Effector memory CD4-positive, alpha-beta T cell (primary cell): ENCODE measurements around the gene PAIP1.
"Not testable (repeated sequence)": the region's sequence is repeated elsewhere in the genome, so short reads cannot be mapped to it uniquely, and the experiment has no call there.

ENCODE experiments used
- DNase-seq, 3 donors: peaks; one replicate each; pipeline ENCODE4 v3.0.0-alpha.2; 2020
- H3K27ac ChIP-seq: 2 replicates; pipeline ENCODE4 v1.7.0; 2013; ENCODE audit warnings: mild to moderate bottlenecking, low read length, moderate library complexity; ENCODE audit not compliant: insufficient read depth, poor library complexity, severe bottlenecking
- H3K27me3 ChIP-seq: replicated peaks from 2 replicates; pipeline ENCODE4 v1.7.0; 2013; ENCODE audit warnings: mild to moderate bottlenecking, low read length; ENCODE audit not compliant: insufficient read depth, control insufficient read depth, poor library complexity, severe bottlenecking
- H3K36me3 ChIP-seq: 2 replicates; pipeline ENCODE4 v1.7.0; 2013; ENCODE audit warnings: mild to moderate bottlenecking, low read length, moderate library complexity; ENCODE audit not compliant: control insufficient read depth, insufficient read depth
- H3K4me1 ChIP-seq: 2 replicates; pipeline ENCODE4 v1.7.0; 2013; ENCODE audit warnings: low read length, mild to moderate bottlenecking; ENCODE audit not compliant: control insufficient read depth, insufficient read depth, poor library complexity, severe bottlenecking
- H3K4me3 ChIP-seq: 2 replicates; pipeline ENCODE4 v1.7.0; 2013; ENCODE audit warnings: low read length, low read depth, mild to moderate bottlenecking; ENCODE audit not compliant: insufficient read depth, poor library complexity, severe bottlenecking
- H3K9me3 ChIP-seq: 2 replicates; pipeline ENCODE4 v1.7.0; 2013; ENCODE audit warnings: mild to moderate bottlenecking, low read length, moderate library complexity; ENCODE audit not compliant: control insufficient read depth

The PAIP1 gene

GRCh38 chr5:43589310-43589709 is 32.4 kb upstream of the PAIP1 start:
- DNase-seq, result no peak
- Histone ChIP-seq H3K27me3 (no peaks in the 10 kb centered on the region), H3K27ac (no peak overlapping the region), H3K9me3 (no peaks in the 10 kb centered on the region), H3K36me3 (no peaks in the 10 kb centered on the region), H3K4me3 (no peak overlapping the region), H3K4me1 (no peaks in the 10 kb centered on the region)

DNA sequence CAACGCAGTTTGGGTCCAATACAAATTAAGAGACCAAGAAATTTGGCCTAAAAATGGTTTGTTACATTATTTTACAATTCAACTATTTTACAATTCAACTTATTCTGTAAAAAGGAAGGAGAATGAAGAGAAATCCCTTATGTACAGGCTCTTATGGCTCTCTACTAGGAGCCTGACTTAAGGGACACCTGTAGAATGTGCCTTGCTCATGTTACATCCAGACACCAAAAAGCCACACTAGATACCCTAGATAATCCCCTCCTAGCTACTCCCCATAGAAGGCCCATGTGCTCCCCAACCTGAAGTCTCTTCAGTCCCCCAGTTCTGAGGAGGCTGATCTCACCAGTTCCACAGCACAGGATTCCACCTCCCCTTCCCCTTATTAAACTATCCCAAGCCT is 32.0 kb upstream of the PAIP1 start:
- Histone ChIP-seq H3K9me3 (no peaks in the 10 kb centered on the region), H3K4me1 (no peaks in the 10 kb centered on the region), H3K27me3 (no peaks in the 10 kb centered on the region), H3K27ac (no peak overlapping the region), H3K36me3 (no peaks in the 10 kb centered on the region), H3K4me3 (no peak overlapping the region)
- DNase-seq, result no peak

DNA sequence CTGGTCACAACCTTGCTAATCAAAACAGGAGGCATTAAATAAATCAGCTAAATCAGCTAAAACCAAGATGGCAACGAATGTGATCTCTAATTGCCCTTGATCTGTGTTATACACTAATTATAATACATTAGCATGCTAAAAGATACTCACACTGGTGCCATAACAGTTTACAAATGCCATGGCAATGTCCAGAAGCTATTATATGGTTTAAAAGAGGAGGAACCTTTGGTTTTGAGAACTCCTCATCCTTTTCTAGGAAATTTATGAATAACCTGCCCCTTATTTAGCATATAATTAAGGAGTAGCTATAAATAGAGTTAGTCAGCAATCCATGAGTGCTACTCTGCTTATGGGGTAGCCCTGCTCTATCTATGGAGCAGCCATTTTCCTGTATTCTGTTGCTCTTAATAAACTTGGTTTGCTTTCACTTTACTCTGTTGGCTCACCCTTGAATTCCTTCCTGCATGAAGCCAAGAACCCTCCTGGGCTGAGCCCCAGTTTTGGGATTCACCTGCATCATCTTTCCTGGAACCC is 27.4 kb upstream of the PAIP1 start:
- H3K4me3 ChIP-seq, result no peak overlapping the region
- DNase-seq, result no peak
- H3K27me3 ChIP-seq, result no peaks in the 10 kb centered on the region
- H3K9me3 ChIP-seq, result no peaks in the 10 kb centered on the region
- H3K4me1 ChIP-seq, result no peaks in the 10 kb centered on the region
- H3K36me3 ChIP-seq, result no peaks in the 10 kb centered on the region
- no peak overlapping the region for H3K27ac ChIP-seq

DNA sequence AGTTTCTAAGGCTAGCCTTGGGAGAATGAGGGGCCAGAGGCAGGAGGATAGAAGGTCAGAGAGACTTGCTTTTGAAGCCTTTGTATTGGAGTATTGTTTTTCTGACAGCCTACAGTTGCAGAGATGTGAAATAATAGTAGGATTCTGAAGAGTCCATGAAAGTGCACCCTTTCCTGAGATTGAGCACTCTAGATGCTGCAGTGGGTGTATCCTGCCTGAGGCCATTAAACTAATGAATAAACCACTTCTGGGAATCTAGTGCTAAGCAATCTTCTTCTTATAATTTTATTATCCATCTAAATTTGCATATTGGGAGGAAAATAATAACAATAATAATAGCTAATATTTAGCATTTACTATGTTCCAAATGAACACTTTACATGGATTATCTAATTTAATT is 26.8 kb upstream of the PAIP1 start:
- no peaks in the 10 kb centered on the region for H3K27me3 ChIP-seq
- H3K4me1 ChIP-seq, result no peaks in the 10 kb centered on the region
- H3K9me3 ChIP-seq, result no peaks in the 10 kb centered on the region
- H3K4me3 ChIP-seq, result no peak overlapping the region
- no peaks in the 10 kb centered on the region for H3K36me3 ChIP-seq
- H3K27ac ChIP-seq, result no peak overlapping the region
- DNase-seq, result no peak

DNA sequence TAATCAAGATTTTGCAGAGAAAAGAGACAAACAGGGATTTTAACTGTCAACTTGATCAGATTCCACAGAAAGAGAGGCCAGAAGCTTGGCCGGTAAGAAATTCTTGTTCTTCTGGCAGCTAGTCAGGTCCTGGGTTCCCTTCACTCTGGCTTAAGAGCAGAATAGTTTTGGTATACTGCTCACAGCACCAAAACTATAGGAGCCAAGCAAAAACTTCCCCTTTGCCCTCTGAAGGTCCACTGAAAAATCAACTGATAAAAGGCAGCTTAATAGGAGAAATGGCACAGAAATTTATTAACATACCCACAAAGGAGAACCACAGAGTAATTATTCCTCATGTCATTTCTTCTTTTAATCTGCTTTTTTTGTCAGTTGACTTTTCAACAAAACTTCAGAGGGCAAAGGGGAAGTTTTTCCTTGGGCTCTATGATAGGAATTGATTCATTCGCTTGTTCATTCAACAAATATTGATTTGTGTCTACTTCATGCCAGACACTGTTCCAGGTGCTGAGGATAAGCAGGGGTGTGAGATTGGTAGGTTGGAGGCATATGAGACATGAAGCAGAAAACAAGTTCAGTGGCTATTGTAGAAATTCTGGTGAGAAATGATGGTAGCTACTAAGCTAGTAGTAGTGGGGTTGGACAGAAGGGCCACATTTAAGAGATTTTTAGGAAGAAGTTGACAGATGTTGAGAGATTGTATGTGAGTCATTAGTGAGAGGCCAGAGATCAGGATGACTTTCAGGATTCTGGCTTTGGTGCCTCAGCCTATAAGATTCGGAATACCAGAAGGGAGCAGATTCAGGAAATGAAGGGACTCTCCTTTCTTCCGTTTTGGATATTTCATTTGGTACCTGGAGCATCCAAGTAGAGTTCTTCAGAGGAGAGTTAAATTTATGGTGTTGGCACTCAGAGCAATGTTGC is 25.5 kb upstream of the PAIP1 start:
- no peaks in the 10 kb centered on the region for H3K9me3 ChIP-seq
- H3K4me1 ChIP-seq, result no peaks in the 10 kb centered on the region
- no peaks in the 10 kb centered on the region for H3K27me3 ChIP-seq
- no peaks in the 10 kb centered on the region for H3K36me3 ChIP-seq
- no peak overlapping the region for H3K27ac ChIP-seq
- DNase-seq, result no peak
- no peak overlapping the region for H3K4me3 ChIP-seq

GRCh38 chr5:43581398-43581797 is 24.5 kb upstream of the PAIP1 start:
- Histone ChIP-seq H3K27me3 (no peaks in the 10 kb centered on the region), H3K4me3 (no peak overlapping the region), H3K36me3 (no peaks in the 10 kb centered on the region), H3K27ac (no peak overlapping the region), H3K9me3 (no peaks in the 10 kb centered on the region), H3K4me1 (no peaks in the 10 kb centered on the region)
- DNase-seq, result no peak

DNA sequence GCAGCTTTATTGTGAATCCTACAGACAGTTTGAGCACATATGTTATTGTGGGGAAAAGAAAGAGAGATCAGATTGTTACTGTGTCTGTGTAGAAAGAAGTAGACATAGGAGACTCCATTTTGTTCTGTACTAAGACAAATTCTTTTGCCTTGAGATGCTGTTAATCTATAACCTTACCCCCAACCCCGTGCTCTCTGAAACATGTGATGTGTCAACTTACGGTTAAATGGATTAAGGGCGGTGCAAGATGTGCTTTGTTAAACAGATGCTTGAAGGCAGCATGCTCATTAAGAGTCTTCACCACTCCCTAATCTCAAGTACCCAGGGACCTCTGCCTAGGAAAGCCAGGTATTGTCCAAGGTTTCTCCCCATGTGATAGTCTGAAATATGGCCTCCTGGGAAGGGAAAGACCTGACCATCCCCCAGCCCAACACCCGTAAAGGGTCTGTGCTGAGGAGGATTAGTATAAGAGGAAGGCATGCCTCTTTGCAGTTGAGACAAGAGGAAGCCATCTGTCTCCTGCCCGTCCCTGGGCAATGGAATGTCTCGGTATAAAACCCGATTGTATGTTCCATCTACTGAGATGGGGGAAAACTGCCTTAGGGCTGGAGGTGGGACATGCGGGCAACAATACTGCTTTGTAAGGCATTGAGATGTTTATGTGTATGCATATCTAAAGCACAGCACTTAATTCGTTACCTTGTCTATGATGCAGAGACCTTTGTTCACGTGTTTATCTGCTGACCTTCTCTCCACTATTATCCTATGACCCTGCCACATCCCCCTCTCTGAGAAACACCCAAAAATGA is 23.7 kb upstream of the PAIP1 start:
- H3K4me1 ChIP-seq, DNase-seq, H3K27me3 ChIP-seq, H3K9me3 ChIP-seq, H3K4me3 ChIP-seq, H3K36me3 ChIP-seq, H3K27ac ChIP-seq: not testable (repeated sequence)

- no peak for DNase-seq
- no peak overlapping the region for H3K27ac ChIP-seq
- no peaks in the 10 kb centered on the region for H3K9me3 ChIP-seq
- no peak overlapping the region for H3K4me3 ChIP-seq
- H3K4me1 ChIP-seq, result no peaks in the 10 kb centered on the region
- H3K27me3 ChIP-seq, result no peaks in the 10 kb centered on the region
- peaks cover 7% of the 10 kb centered on the region for H3K36me3 ChIP-seq
Measured at GRCh38 chr5:43573058-43573457, 16.2 kb upstream of the PAIP1 start.

- Histone ChIP-seq H3K36me3 (peaks cover 7% of the 10 kb centered on the region), H3K4me1 (no peaks in the 10 kb centered on the region), H3K27ac (no peak overlapping the region), H3K9me3 (no peaks in the 10 kb centered on the region), H3K4me3 (no peak overlapping the region), H3K27me3 (no peaks in the 10 kb centered on the region)
- DNase-seq, result no peak
Measured at GRCh38 chr5:43572357-43572756, 15.5 kb upstream of the PAIP1 start.

DNA sequence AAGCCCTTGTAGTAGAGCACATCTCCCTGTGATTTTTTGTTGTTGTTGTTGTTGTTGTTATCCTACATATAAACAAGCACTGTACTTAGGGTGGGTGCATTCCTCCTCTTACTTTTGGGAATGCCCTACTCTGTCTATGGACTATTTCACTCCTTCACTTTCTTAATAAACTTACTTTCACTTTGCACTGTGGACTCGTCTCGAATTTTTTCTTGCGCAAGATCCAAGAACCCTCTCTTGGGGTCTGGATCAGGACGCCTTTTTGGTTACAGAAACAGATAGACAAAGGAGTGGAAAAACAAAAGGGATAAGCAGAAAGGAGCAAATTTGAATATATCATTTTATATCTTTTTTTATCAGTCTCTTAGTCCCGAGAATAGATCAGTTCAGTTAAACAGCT is 14.4 kb upstream of the PAIP1 start:
- no peaks in the 10 kb centered on the region for H3K4me1 ChIP-seq
- no peaks in the 10 kb centered on the region for H3K9me3 ChIP-seq
- no peak for DNase-seq
- H3K27me3 ChIP-seq, result no peaks in the 10 kb centered on the region
- H3K4me3 ChIP-seq, result no peak overlapping the region
- no peak overlapping the region for H3K27ac ChIP-seq
- peaks cover 7% of the 10 kb centered on the region for H3K36me3 ChIP-seq
